K562 (cell line): ENCODE measurements around the gene RNF224. TPM values are rescaled to one million over a fixed set of nuclear protein-coding genes. Genes with fewer than 3 reads are reported as not detected.

Experiments used
- NBN ChIP-seq: fragments of 450-650 bp; IDR thresholded peaks from 2 replicates; pipeline ENCODE4 v1.6.1; 2016; ENCODE audit warnings: low read depth, mild to moderate bottlenecking
- NR1H2 ChIP-seq: sonication (generic); formaldehyde crosslinking; IDR thresholded peaks from 2 replicates; pipeline ENCODE4 v1.4.0; 2020; ENCODE audit warnings: mild to moderate bottlenecking, missing genetic modification reagents
- PHF20 ChIP-seq: fragments of 450-650 bp; IDR thresholded peaks from 2 replicates; pipeline ENCODE4 v1.6.1; 2018; ENCODE audit not compliant: partially characterized antibody
- SIN3A ChIP-seq, 2 experiments: fragments of 150-350 bp in 1 of 2; IDR thresholded peaks; 2 replicates each; pipeline ENCODE4 v1.6.1; 2011 to 2016; ENCODE audit warnings: borderline replicate concordance in 2 of 2, low read depth in 2 of 2, low read length in 2 of 2, mild to moderate bottlenecking in 2 of 2, moderate library complexity in 2 of 2; ENCODE audit not compliant: control insufficient read depth in 1 of 2
- SMAD1 ChIP-seq: fragments of 150-350 bp; IDR thresholded peaks from 2 replicates; pipeline ENCODE4 v1.6.1; 2014; ENCODE audit warnings: low read length, low read depth; ENCODE audit not compliant: partially characterized antibody
- SOX6 ChIP-seq: fragments of 450-650 bp; IDR thresholded peaks from 2 replicates; pipeline ENCODE4 v1.6.1; 2014; ENCODE audit warnings: mild to moderate bottlenecking
- ZFPM2 ChIP-seq: fragments of 250-450 bp; sonication (Bioruptor Pico); IDR thresholded peaks from 2 replicates; pipeline ENCODE4 v1.5.1; 2022; ENCODE audit warnings: mild to moderate bottlenecking
- ZNF175 ChIP-seq: fragments of 200-800 bp; sonication (Bioruptor generic); IDR thresholded peaks from 2 replicates; pipeline ENCODE4 v1.6.1; 2016; ENCODE audit warnings: low read depth, mild to moderate bottlenecking, missing genetic modification characterization, missing compliant biosample characterization
- ZNF445 ChIP-seq: fragments of 250-450 bp; sonication (Bioruptor Pico); IDR thresholded peaks from 2 replicates; pipeline ENCODE4 v1.4.0; 2020; ENCODE audit warnings: low read depth, mild to moderate bottlenecking, moderate library complexity
- ZNF717 ChIP-seq: fragments of 250-450 bp; sonication (Bioruptor Pico); IDR thresholded peaks from 2 replicates; pipeline ENCODE4 v1.5.0; 2021
- polyA plus RNA-seq, 8 experiments: library from polyadenylated mRNA; depleted of rRNA in 4 of 8; stranded (reverse) in 5 of 8; unstranded in 3 of 8; fragments of >200 nt; fragmentation: Nextera tagmentation in 2 of 8; fragmentation: Illumina TruSeq in 1 of 8; extraction: Ambion mirVana in 2 of 8; extraction: Trizol in 1 of 8; gene quantifications; 2 replicates each; pipeline versions ENCODE4 v1.2.1 to v1.2.3, GENCODE V29; 2011 to 2014; ENCODE audit warnings: inconsistent platforms in 1 of 8, missing spikeins in 1 of 8
- total RNA-seq, 7 experiments: library from RNA; depleted of rRNA in 6 of 7; stranded (reverse); fragments of >200 nt in 6 of 7; fragmentation: Illumina TruSeq in 2 of 7; extraction: Trizol in 2 of 7; gene quantifications; 2 replicates each; pipeline versions ENCODE4 v1.2.1 to v1.2.3, GENCODE V29; 2011 to 2021; ENCODE audit warnings: low replicate concordance in 1 of 7
- TF ChIP-seq, protein P1 (sequence below): fragments of 450-650 bp; IDR thresholded peaks from 2 replicates; pipeline ENCODE4 v1.6.1; 2017; ENCODE audit warnings: mild to moderate bottlenecking, moderate library complexity
- TF ChIP-seq, protein P2 (sequence below), 3 experiments: fragments of 200-800 bp in 1 of 3; sonication (Bioruptor generic) in 1 of 3; sonication (generic) in 1 of 3; formaldehyde crosslinking in 1 of 3; IDR thresholded peaks; 2 replicates each; pipeline versions ENCODE4 v1.6.1 to v1.8.0; 2016 to 2022; ENCODE audit warnings: mild to moderate bottlenecking in 2 of 3, missing compliant biosample characterization in 2 of 3, missing genetic modification characterization in 2 of 3, missing genetic modification reagents in 1 of 3
- TF ChIP-seq, protein P3 (sequence below): sonication (generic); formaldehyde crosslinking; IDR thresholded peaks from 2 replicates; pipeline ENCODE4 v1.8.1; 2023; ENCODE audit warnings: mild to moderate bottlenecking, missing genetic modification reagents, moderate library complexity
- TF ChIP-seq, protein P4 (sequence below), 2 experiments: fragments of 450-650 bp in 1 of 2; IDR thresholded peaks; 2 replicates each; pipeline ENCODE4 v1.6.1; 2011 to 2017; ENCODE audit warnings: low read depth in 2 of 2, antibody characterized with exemption in 1 of 2, borderline replicate concordance in 1 of 2, low read length in 1 of 2, mild to moderate bottlenecking in 1 of 2, mixed read lengths in 1 of 2; ENCODE audit not compliant: control insufficient read depth in 1 of 2
- TF ChIP-seq, protein P5 (sequence below): fragments of 450-650 bp; IDR thresholded peaks from 2 replicates; pipeline ENCODE4 v1.6.1; 2016; ENCODE audit warnings: mild to moderate bottlenecking

The RNF224 gene
- total and polyA plus RNA-seq, 9 of the 15 experiments (the other 6 are each of a cell fraction or from before 2014, with no cell fraction given): not detected

DNA sequence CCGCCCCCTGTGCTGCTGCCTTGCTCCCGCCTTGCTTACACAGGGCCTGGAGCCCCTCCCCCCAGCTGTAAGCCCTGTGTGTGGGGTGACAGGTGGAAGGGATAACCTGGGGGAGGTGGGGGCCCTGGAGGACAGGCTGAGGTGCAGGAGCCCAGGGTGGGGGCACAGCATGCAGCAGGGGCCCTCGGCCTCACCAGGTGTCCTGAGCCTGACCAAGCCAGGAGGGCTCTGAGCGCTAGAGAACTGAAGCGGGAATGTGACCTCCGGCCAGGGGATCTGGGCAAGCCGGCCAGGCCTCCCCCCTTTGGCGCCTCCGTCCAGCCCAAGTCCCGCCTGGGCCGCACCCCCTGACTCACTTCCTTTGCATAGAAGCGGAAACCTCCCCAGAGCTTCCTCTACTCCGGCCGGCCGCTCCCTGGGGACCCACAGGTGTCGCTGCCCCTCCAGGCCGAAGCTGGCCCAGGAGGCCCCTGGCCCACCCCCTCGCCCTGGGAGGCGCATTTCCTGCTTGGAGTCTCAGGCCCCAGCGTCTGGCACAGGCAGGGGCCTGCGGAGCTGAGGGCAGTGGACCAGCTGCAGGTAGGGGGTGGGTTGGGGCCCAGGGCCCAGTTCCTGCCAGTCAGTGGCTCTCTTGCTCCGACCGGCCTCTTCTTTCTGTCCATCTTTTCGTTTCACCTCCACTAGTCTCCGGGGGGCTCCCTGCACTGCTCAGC lies 50.2 kb downstream of the RNF224 start, which contains the start of gene TOR4A (continued):
- no peak for TF ChIP-seq NR1H2
- peak; percentile 63 to 83; a peak in 2 of 4 replicates for TF ChIP-seq SIN3A (IDR thresholded peaks at IDR 0.05; ENCODE audit: borderline replicate concordance in 2 of 2, control insufficient read depth in 1 of 2, low read depth in 2 of 2, low read length in 2 of 2)
- TF ChIP-seq, protein P1, sequence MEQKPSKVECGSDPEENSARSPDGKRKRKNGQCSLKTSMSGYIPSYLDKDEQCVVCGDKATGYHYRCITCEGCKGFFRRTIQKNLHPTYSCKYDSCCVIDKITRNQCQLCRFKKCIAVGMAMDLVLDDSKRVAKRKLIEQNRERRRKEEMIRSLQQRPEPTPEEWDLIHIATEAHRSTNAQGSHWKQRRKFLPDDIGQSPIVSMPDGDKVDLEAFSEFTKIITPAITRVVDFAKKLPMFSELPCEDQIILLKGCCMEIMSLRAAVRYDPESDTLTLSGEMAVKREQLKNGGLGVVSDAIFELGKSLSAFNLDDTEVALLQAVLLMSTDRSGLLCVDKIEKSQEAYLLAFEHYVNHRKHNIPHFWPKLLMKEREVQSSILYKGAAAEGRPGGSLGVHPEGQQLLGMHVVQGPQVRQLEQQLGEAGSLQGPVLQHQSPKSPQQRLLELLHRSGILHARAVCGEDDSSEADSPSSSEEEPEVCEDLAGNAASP: no peak
- peak; percentile 40 for TF ChIP-seq PHF20
- no peak for TF ChIP-seq ZNF717 (CRISPR knock-in tag)
- TF ChIP-seq, protein P2, sequence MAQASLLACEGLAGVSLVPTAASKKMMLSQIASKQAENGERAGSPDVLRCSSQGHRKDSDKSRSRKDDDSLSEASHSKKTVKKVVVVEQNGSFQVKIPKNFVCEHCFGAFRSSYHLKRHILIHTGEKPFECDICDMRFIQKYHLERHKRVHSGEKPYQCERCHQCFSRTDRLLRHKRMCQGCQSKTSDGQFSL (CRISPR knock-in tag; IDR thresholded peaks at IDR 0.05): peak; percentile 64; the same call in 1 of the 2 replicates
- TF ChIP-seq, protein P2 (tag; IDR thresholded peaks at IDR 0.05): peak in 1 of 2 experiments; percentile 78; a peak in 2 of 4 replicates
- TF ChIP-seq ZFPM2: no peak
- no peak for TF ChIP-seq SMAD1
- no peak for TF ChIP-seq NBN
- no peak for TF ChIP-seq ZNF445 (CRISPR knock-in tag)
- TF ChIP-seq ZNF175 (CRISPR knock-in tag): peak; percentile 55; the same call in 1 of the 2 replicates
- peak; percentile 39; the same call in 1 of the 2 replicates for TF ChIP-seq SOX6
- TF ChIP-seq, protein P3, sequence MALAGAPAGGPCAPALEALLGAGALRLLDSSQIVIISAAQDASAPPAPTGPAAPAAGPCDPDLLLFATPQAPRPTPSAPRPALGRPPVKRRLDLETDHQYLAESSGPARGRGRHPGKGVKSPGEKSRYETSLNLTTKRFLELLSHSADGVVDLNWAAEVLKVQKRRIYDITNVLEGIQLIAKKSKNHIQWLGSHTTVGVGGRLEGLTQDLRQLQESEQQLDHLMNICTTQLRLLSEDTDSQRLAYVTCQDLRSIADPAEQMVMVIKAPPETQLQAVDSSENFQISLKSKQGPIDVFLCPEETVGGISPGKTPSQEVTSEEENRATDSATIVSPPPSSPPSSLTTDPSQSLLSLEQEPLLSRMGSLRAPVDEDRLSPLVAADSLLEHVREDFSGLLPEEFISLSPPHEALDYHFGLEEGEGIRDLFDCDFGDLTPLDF (CRISPR knock-in tag): peak; percentile 34; the same call in 1 of the 2 replicates
- TF ChIP-seq, protein P4, sequence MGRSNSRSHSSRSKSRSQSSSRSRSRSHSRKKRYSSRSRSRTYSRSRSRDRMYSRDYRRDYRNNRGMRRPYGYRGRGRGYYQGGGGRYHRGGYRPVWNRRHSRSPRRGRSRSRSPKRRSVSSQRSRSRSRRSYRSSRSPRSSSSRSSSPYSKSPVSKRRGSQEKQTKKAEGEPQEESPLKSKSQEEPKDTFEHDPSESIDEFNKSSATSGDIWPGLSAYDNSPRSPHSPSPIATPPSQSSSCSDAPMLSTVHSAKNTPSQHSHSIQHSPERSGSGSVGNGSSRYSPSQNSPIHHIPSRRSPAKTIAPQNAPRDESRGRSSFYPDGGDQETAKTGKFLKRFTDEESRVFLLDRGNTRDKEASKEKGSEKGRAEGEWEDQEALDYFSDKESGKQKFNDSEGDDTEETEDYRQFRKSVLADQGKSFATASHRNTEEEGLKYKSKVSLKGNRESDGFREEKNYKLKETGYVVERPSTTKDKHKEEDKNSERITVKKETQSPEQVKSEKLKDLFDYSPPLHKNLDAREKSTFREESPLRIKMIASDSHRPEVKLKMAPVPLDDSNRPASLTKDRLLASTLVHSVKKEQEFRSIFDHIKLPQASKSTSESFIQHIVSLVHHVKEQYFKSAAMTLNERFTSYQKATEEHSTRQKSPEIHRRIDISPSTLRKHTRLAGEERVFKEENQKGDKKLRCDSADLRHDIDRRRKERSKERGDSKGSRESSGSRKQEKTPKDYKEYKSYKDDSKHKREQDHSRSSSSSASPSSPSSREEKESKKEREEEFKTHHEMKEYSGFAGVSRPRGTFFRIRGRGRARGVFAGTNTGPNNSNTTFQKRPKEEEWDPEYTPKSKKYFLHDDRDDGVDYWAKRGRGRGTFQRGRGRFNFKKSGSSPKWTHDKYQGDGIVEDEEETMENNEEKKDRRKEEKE (IDR thresholded peaks at IDR 0.05; ENCODE audit: borderline replicate concordance in 1 of 2, control insufficient read depth in 1 of 2, low read depth in 2 of 2, low read length in 1 of 2): peak in 1 of 2 experiments; percentile 62; a peak in 1 of 4 replicates
- TF ChIP-seq, protein P5, sequence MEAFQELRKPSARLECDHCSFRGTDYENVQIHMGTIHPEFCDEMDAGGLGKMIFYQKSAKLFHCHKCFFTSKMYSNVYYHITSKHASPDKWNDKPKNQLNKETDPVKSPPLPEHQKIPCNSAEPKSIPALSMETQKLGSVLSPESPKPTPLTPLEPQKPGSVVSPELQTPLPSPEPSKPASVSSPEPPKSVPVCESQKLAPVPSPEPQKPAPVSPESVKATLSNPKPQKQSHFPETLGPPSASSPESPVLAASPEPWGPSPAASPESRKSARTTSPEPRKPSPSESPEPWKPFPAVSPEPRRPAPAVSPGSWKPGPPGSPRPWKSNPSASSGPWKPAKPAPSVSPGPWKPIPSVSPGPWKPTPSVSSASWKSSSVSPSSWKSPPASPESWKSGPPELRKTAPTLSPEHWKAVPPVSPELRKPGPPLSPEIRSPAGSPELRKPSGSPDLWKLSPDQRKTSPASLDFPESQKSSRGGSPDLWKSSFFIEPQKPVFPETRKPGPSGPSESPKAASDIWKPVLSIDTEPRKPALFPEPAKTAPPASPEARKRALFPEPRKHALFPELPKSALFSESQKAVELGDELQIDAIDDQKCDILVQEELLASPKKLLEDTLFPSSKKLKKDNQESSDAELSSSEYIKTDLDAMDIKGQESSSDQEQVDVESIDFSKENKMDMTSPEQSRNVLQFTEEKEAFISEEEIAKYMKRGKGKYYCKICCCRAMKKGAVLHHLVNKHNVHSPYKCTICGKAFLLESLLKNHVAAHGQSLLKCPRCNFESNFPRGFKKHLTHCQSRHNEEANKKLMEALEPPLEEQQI: no peak
